ENCODE data around the gene TUBB2B.

GRCh38 chr6:3265671-3266070 lies 38.2 kb upstream of the TUBB2B start:
- no peak for TF ChIP-seq CTCF (IDR thresholded peaks at IDR 0.05)
- TF ChIP-seq EP300 (IDR thresholded peaks at IDR 0.05), result no peak
- no peak for TF ChIP-seq POLR2A (IDR thresholded peaks at IDR 0.05)
